DMS 273 (cell line): ENCODE measurements around the gene CHURC1.
"Not testable (repeated sequence)": the region's sequence is repeated elsewhere in the genome, so short reads cannot be mapped to it uniquely, and the experiment has no call there.

ENCODE experiments used
- DNase-seq: peaks from one replicate; lab custom pipeline; 2025; ENCODE audit not compliant: unreplicated experiment; lab: John Stamatoyannopoulos, UW

CHURC1 gene

DNA sequence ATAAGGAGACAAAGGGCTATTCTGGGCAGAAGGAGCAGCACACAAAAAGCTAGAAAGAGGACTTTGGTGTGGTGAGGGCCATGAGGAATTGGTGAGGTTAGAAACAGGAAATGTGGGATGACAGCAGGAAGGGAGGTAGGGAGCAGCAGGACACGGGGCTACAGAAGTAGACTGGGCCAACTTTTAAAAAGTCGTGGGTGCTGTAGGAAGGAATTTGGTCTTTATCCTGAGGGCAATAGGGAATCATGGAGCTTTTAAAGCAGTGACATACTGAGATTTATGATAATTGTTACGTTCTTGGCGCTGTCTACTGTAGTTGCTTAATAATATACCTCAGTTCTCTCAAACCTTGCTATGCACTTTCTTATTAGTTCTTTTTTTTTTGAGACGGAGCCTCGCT, 8.2 kb upstream of the CHURC1 start:
- no peak for DNase-seq

DNA sequence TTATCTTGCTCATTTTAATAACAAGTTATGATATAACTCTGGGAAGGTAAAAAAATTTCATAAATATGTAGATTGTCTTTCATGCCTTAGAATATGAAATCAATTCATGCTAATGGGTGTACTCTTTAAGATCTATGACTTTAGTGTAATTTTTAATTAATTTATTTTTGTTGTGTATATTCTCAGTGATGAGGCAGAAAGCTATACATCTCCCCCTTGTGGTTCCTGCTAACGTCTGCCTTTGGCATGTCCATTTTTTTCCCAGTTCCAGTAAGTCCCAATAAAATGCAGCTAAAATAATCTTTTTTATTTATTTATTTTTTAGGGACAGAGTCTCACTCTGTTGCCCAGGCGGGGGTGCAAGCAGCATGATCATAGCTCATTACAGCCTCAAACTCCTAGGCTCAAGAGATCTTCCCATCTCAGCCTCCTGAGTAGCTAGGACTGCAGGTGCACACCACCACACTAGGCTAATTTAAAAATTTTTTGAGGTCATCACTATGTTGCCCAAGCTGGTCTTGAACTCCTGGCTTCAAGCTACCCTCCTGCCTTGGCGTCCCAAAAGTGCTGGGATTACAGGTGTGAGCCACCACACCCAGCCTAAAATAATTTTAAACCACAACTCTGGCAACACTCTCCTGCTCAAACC, 3.3 kb upstream of the CHURC1 start:
- peak; percentile 60 for DNase-seq

DNA sequence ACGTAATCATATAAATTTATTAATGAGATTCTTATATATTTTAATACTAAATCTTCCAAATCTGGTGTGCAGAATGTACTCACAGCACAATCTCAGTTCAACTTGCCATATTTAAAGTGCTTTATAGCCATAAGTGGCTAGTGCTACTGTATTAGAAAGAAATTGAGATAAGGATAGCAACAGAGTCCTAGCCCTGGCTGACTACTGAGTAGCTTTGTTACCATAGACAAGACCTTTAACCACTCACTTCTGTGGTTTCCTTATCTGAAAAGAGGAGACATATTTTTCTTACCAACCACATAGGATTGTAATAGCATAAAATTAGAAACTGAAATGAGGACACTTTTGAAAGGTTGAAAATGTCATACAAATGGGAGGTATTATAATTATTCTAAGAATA, 2.0 kb upstream of the CHURC1 start:
- DNase-seq, result no peak

DNA sequence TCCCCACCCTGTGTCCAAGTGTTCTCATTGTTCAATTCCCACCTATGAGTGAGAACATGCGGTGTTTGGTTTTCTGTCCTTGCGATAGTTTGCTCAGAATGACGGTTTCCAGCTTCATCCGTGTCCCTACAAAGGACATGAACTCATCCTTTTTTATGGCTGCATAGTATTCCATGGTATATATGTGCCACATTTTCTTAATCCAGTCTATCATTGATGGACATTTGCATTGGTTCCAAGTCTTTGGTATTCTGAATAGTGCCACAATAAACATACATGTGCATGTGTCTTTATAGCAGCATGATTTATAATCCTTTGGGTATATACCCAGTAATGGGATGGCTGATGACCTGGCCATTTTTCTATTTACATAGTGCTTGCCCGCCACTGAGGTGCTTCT, 778 bp upstream of the CHURC1 start:
- DNase-seq, result not testable (repeated sequence)

- DNase-seq, result no peak
These were observed 772 bp downstream of the CHURC1 start for GRCh38 chr14:64915029-64915424.

DNA sequence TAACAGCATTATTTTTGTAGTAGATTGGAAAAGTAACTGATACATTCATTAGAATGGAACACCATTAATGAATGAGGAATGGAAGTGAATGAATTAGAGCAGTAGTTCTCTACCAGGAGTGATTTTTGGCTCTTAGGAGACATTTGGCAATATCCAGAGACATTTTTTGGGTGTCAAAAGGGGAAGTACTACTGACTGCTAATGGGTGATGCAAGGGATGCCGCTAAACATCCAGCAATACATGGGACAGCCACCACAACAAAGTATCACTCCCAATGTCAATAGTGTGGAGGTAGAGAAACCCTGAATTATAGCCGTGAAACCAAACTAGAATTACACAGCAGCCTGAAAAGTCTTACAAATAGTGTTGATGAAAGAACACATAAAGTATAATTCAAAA, 1.5 kb downstream of the CHURC1 start:
- DNase-seq, result no peak

DNA sequence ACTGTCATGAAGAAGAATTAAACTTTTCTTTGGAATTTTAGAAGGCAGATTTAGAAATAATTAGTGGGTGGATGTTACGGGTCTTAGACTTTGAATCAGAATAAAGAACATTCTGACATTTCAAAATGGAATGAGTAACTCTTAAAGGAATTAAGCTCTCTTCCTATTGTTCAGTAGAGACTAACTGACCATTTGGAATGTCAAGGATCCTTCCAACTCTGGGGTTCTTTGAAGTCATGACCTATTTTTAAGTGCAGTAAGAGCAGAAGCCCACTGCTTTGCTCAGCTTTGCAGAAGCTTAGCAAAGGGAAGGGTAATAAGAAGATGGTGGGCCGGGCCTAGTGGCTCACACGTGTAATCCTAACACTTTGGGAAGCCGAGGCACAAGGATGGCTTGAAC, 4.0 kb downstream of the CHURC1 start:
- DNase-seq, result no peak

GRCh38 chr14:64919215-64919614, 5.0 kb downstream of the CHURC1 start:
- no peak for DNase-seq

DNA sequence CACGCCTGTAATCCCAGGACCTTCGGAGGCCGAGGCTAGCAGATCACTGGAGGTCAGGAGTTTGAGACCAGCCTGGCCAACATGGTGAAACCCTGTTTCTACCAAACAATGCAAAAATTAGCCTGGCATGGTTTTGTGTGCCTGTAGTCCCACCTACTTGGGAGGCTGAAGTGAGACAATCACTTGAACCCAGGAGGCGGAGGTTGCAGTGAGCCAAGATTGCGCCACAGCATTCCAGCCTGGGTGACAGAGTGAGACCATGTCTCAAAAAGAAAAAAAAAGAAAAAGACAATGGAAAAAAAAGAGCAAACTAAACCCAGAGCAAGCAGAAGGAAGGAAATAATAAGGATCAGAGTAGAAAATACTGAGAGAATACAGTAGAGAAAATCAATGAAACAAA, 5.4 kb downstream of the CHURC1 start:
- DNase-seq, result no peak

- DNase-seq, result no peak
These were observed 6.2 kb downstream of the CHURC1 start for GRCh38 chr14:64920465-64920864.

GRCh38 chr14:64923015-64923414, 8.8 kb downstream of the CHURC1 start:
- no peak for DNase-seq

DNA sequence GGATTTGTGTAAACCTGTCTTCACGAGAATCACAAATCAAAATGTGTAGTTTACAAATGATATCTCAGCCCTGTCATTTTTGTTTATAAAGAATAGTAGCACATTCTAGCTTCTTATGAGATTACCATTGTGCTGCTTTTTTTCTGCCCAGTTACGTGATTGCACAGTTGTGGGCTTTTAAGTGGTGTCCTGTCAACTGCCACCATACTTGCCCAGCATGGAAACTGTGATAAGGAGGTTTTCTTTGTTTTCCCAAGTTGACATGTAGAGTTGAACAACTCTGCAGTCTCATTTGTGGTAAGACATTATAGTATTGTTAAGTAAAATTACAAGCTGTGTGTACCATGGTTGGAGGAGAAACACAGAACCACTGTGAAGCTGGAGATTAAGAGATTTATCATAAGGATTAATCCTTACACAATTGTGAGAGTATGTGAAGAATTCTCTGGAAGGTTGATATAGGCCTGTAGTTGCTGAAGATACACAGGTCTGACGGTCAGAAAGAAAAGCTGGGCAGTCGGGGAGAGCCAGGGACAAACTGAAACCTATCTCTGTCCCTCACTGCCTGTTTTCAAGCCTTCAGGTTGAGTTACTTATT, 12.2 kb downstream of the CHURC1 start:
- no peak for DNase-seq

- no peak for DNase-seq
These were observed 12.8 kb downstream of the CHURC1 start for GRCh38 chr14:64927031-64927430.

- DNase-seq, result no peak
These were observed 14.2 kb downstream of the CHURC1 start for GRCh38 chr14:64928239-64929013.

- DNase-seq, result no peak
These were observed 14.7 kb downstream of the CHURC1 start for GRCh38 chr14:64929014-64929359.

- DNase-seq, result no peak
These were observed 16.0 kb downstream of the CHURC1 start for GRCh38 chr14:64930085-64930843.

DNA sequence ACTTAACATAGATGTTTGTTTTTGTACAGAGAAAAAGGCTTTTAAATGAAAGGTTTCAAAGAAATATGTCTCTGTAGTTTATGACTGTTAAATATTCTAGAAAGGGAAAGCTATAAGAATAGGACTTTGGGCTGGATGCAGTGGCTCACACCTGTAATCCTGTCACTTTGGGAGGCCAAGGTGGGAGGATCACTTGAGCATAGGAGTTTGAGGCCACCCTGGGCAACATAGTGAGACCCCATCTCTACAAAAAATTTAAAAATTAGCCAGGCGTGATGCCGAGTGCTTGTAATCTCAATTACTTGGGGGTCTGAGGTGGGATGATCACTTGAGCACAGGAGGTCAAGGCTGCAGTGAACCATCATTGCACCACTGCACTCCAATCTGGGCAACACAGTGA, 16.9 kb downstream of the CHURC1 start:
- DNase-seq, result no peak

- DNase-seq, result no peak
These were observed 18.0 kb downstream of the CHURC1 start for GRCh38 chr14:64932231-64932630.

- no peak for DNase-seq
These were observed 20.2 kb downstream of the CHURC1 start for GRCh38 chr14:64934338-64934929.

DNA sequence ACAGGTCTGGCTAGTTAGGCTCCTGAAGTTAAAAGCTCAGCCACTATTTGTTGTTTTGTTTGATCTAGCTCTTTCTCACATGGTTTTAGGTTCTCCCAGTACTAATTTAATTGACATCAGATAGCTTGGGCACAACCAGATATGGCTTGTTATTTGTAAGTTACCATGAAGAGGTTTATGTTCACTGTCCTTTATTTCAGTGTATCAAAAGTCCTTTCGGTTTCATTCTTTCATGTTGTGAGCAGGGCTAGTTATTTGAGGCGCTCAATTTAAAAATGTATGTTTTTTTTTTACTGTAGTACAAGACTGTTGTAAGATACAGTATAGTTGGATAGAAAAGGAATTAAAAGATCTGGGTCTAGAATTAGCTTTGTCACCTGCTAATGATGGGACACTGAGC, 21.3 kb downstream of the CHURC1 start:
- no peak for DNase-seq

DNA sequence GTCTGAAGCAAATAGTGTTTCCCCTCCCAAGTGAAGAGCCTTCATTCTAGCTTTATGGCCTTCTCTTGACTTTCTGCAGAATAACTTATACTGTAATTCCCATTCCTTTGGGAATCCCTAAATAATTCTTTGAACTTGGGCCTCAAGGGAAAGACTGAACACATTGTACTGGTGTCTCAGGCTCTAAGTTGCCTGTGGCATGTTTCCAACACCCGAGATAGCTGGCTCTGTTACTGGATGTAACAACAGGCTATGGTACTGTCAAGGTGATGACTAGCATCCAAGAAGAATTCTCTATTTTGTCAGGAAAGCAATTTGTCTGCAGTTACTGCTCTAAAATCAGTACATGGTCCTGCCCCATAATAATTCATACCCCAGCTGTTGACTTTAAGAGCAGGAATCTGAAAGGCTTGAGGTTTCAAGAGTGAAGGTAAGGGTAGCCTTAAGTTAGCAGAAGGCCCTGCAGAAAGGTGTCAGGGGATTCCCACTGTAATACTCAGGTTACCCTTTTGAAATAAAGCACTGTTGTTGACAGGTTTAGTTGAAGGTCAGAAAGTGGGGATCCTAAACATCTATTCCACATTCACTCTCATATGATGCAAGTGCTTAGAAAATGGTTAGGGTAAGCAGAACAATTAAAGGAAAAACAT, 23.0 kb downstream of the CHURC1 start:
- DNase-seq, result no peak
